Common myeloid progenitor, CD34-positive (primary cell): ENCODE data around the gene CCDC142.
"Not testable (repeated sequence)": the region's sequence is repeated elsewhere in the genome, so short reads cannot be mapped to it uniquely, and the experiment has no call there.

Experiments used
- CTCF ChIA-PET: fragments of 350-600 bp; sonication (Branson Sonifier 250); formaldehyde crosslinking; loops from one replicate; lab custom pipeline; 2021; ENCODE audit warnings: antibody characterized with exemption; lab: Charles Lee
- POLR2A ChIA-PET: fragments of 350-600 bp; sonication (Branson Sonifier 250); formaldehyde crosslinking; loops from one replicate; lab custom pipeline; 2021; ENCODE audit warnings: antibody characterized with exemption; lab: Charles Lee
- DNase-seq, 3 donors: peaks; one replicate each; pipeline versions ENCODE4 v3.0.0 to v3.0.0-alpha.2; 2013
- H3K27ac ChIP-seq, 2 experiments: 1 replicate in 1 of 2; 2 replicates in 1 of 2; pipeline ENCODE4 v1.7.0; 2013; ENCODE audit warnings: inconsistent platforms in 2 of 2, low read length in 2 of 2, mild to moderate bottlenecking in 2 of 2, low read depth in 1 of 2, moderate library complexity in 1 of 2; ENCODE audit not compliant: severe bottlenecking in 2 of 2, insufficient read depth in 1 of 2, poor library complexity in 1 of 2
- H3K27me3 ChIP-seq, 5 experiments: replicated peaks in 2 of 5; 1 replicate in 3 of 5; 2 replicates in 2 of 5; pipeline versions ENCODE4 v1.6.1 to v1.7.0; 2013; ENCODE audit warnings: low read length in 4 of 5, mild to moderate bottlenecking in 2 of 5, moderate library complexity in 2 of 5, inconsistent platforms in 1 of 5; ENCODE audit not compliant: insufficient read depth in 5 of 5, control insufficient read depth in 4 of 5
- H3K36me3 ChIP-seq, 4 experiments: 1 replicate in 2 of 4; 2 replicates in 2 of 4; pipeline versions ENCODE4 v1.6.1 to v1.7.0; 2013; ENCODE audit warnings: low read length in 3 of 4, control low read depth in 1 of 4, mild to moderate bottlenecking in 1 of 4; ENCODE audit not compliant: control insufficient read depth in 4 of 4, insufficient read depth in 4 of 4
- H3K4me1 ChIP-seq, 4 experiments: 1 replicate in 3 of 4; 2 replicates in 1 of 4; pipeline versions ENCODE4 v1.6.1 to v1.7.1; 2013; ENCODE audit warnings: low read length in 3 of 4, mild to moderate bottlenecking in 3 of 4, control low read depth in 1 of 4, inconsistent platforms in 1 of 4, moderate library complexity in 1 of 4; ENCODE audit not compliant: control insufficient read depth in 4 of 4, insufficient read depth in 4 of 4; ENCODE audit errors: control extremely low read depth in 1 of 4
- H3K4me3 ChIP-seq, 7 experiments: 1 replicate in 4 of 7; 2 replicates in 3 of 7; pipeline versions ENCODE4 v1.5.1 to v1.7.0; 2013; ENCODE audit warnings: mild to moderate bottlenecking in 7 of 7, low read length in 6 of 7, moderate library complexity in 6 of 7, inconsistent platforms in 2 of 7, low read depth in 2 of 7, control low read depth in 1 of 7; ENCODE audit not compliant: insufficient read depth in 4 of 7, control insufficient read depth in 1 of 7; ENCODE audit errors: extremely low read depth in 1 of 7
- H3K9me3 ChIP-seq, 5 experiments: 1 replicate in 4 of 5; 2 replicates in 1 of 5; pipeline versions ENCODE4 v1.6.1 to v1.7.1; 2013; ENCODE audit warnings: low read length in 4 of 5, mild to moderate bottlenecking in 2 of 5, inconsistent platforms in 1 of 5, low read depth in 1 of 5, moderate library complexity in 1 of 5; ENCODE audit not compliant: control insufficient read depth in 4 of 5, insufficient read depth in 2 of 5; ENCODE audit errors: control extremely low read depth in 1 of 5
- WGBS: methylation state at CpG from one replicate; pipeline ENCODE4 v1.1.5; 2013; ENCODE audit not compliant: insufficient coverage; 5-methylcytosine and 5-hydroxymethylcytosine counted together

Gene CCDC142

GRCh38 chr2:74491648-74492544 is 9.1 kb upstream of the CCDC142 start:
- Histone ChIP-seq H3K4me1 (no peaks in the 10 kb centered on the region), H3K9me3 (no peaks in the 10 kb centered on the region), H3K36me3 (peaks cover 6 to 67% (median 36%) of the 10 kb centered on the region in 4 experiments), H3K27me3 (peaks cover 0 to 9% (median 9%) of the 10 kb centered on the region in 5 experiments), H3K27ac (no peak overlapping the region), H3K4me3 (no peak overlapping the region)
- ChIA-PET POLR2A (no interaction called here), CTCF (interaction anchor here (0.8 to 2.7 kb wide), 6 partner anchors 8 to 94 kb away, joined by 3 to 13 read pairs (median 5); partner anchors contain the start of genes CCDC142, LBX2 and TTC31)
- no peak for DNase-seq
- WGBS, result 98% methylated on average over 11 of the region's 12 CpGs

- H3K36me3 ChIP-seq, result peaks cover 10 to 79% (median 38%) of the 10 kb centered on the region in 4 experiments
- ChIA-PET CTCF (interaction anchor here (0.5 to 3.3 kb wide), 8 partner anchors 14 to 668 kb away, joined by 3 to 15 read pairs (median 4); no protein-coding TSS in a partner anchor), POLR2A (no interaction called here)
- H3K4me3 ChIP-seq, result no peak overlapping the region
- H3K27ac ChIP-seq, result no peak overlapping the region
- no peaks in the 10 kb centered on the region for H3K4me1 ChIP-seq
- no peaks in the 10 kb centered on the region for H3K9me3 ChIP-seq
- no peaks in the 10 kb centered on the region for H3K27me3 ChIP-seq
- no peak for DNase-seq
- WGBS, result 97% methylated on average over 5 of the region's 9 CpGs
Measured at GRCh38 chr2:74489906-74490305, 7.1 kb upstream of the CCDC142 start.

DNA sequence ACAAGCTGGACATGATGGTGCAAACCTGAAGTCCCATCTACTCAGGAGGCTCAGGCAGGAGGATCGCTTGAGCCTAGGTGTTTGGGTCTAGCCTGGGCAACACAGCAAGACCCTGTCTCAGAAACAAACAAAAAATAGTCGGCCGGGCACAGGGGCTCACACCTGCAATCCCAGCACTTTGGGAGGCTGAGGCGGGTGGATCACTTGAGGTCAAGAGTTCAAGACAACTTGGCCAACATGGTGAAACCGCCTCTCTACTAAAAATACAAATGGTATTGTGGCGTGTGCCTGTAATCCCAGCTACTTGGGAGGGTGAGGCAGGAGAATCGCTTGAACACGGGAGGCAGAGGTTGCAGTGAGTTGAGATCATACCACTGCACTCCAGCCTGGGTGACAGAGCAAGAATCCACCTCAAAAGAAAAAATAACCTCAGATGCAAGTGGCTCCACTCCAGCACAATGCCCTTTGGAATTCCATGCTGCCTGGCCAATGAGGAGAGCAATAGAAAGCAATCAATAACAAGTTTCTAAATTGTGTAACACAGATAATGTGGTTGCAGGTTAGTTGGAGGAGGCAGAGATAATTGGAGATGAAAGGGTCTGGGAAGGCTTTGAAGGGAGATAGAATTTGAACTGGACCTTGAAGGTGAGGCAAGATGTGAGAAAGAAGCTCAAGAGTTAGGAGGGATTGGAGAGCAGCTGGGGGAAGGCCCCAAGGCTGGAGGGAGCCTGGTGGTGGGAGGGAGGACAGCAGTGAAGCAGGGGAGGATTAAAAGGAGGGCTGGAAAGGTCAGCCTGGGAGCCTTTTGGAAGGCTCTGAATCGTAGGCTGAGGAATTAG is 6.1 kb upstream of the CCDC142 start:
- Histone ChIP-seq H3K4me3 (no peak overlapping the region), H3K27ac (no peak overlapping the region), H3K9me3 (no peaks in the 10 kb centered on the region), H3K4me1 (peaks cover 0 to under 1% (median 0%) of the 10 kb centered on the region in 4 experiments), H3K27me3 (no peaks in the 10 kb centered on the region), H3K36me3 (peaks cover 9 to 73% (median 36%) of the 10 kb centered on the region in 4 experiments)
- CTCF ChIA-PET, result interaction anchor here (0.5 to 3.3 kb wide), 11 partner anchors 15 to 667 kb away, joined by 3 to 15 read pairs (median 3); partner anchors contain the start of gene STAMBP
- DNase-seq, result no peak
- 100% methylated on average over 9 of the region's 9 CpGs for WGBS
- POLR2A ChIA-PET, result no interaction called here

DNA sequence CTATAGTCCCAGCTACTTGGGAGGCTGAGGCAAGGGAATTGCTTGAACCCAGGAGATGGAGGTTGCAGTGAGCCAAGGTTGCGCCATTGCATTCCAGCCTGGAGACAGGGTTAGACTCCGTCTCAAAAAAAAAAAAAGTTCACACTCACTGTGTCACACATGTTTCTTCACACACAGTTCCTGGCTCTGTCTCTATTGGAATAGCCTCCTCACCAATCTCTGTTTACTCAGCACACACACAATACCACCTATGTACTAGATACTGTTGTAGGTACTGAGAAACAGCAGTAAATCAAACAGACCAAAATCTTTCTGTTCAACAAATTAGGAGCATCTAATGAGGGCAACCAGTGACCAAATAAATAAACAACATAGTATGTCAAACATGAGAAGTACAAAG is 3.3 kb upstream of the CCDC142 start:
- ChIA-PET CTCF (interaction anchor here (1.0 to 7.6 kb wide), 3 partner anchors 46 to 101 kb away, joined by 5 to 75 read pairs (median 53); no protein-coding TSS in a partner anchor), POLR2A (no interaction called here)
- DNase-seq, result no peak
- Histone ChIP-seq H3K4me1 (peaks cover 4 to 20% (median 19%) of the 10 kb centered on the region in 4 experiments), H3K4me3 (no peak overlapping the region), H3K36me3 (peaks cover 9 to 46% (median 23%) of the 10 kb centered on the region in 4 experiments), H3K27me3 (no peaks in the 10 kb centered on the region), H3K9me3 (no peaks in the 10 kb centered on the region), H3K27ac (no peak overlapping the region)
- WGBS, result 100% methylated on average over 1 of the region's 2 CpGs

GRCh38 chr2:74483675-74484164 is 922 bp upstream of the CCDC142 start:
- Histone ChIP-seq H3K36me3 (peaks cover 4 to 29% (median 16%) of the 10 kb centered on the region in 4 experiments), H3K4me3 (peak overlapping the region; percentile 88 to 100 (median 94)), H3K27ac (peak overlapping the region in 1 of 2 experiments; percentile 81), H3K4me1 (peaks cover 4 to 27% (median 23%) of the 10 kb centered on the region in 4 experiments)
- ChIA-PET POLR2A (interaction anchor here (1.0 to 2.2 kb wide), 2 partner anchors 46 to 48 kb away, joined by 3 to 15 read pairs; partner anchors contain the start of genes AUP1 and HTRA2), CTCF (interaction anchor here (0.6 to 7.6 kb wide), 18 partner anchors 9 to 107 kb away, joined by 3 to 75 read pairs (median 6); partner anchors contain the start of genes INO80B, MRPL53, TLX2 and WBP1)
- not testable (repeated sequence) for H3K27me3 ChIP-seq, DNase-seq, H3K9me3 ChIP-seq
- WGBS, result 84% methylated on average over 15 of the region's 19 CpGs
